Panc1 (cell line): Measurements from ENCODE around the gene IL15. TPM values are rescaled to one million over a fixed set of nuclear protein-coding genes. Genes with fewer than 3 reads are reported as not detected.

Experiments used
- ATAC-seq: fragments of 200-7000 bp; cut with Tn5 transposase; 2 replicates; pipeline ENCODE4 v1.9.1; 2020; ENCODE audit warnings: mild to moderate bottlenecking, moderate library complexity
- BruUV-seq: library from RNA; stranded (reverse); fragments of 400-500 nt; replicated peaks from 2 replicates; lab custom pipeline; 2021; lab: Mats Ljungman, UMichigan
- CTCF ChIA-PET: fragments of 300-600 bp; sonication (Branson Sonifier 250); formaldehyde crosslinking; loops from one replicate; lab custom pipeline; 2022; ENCODE audit warnings: antibody characterized with exemption; lab: Charles Lee
- POLR2A ChIA-PET: fragments of 300-600 bp; sonication (Branson Sonifier 250); formaldehyde crosslinking; loops from one replicate; lab custom pipeline; 2022; ENCODE audit warnings: antibody characterized with exemption; lab: Charles Lee
- DNase-seq: peaks from one replicate; pipeline ENCODE4 v3.0.0-alpha.2; 2010; ENCODE audit warnings: low read depth, low spot score
- H3K27ac ChIP-seq: 2 replicates; pipeline ENCODE4 v1.5.1; 2011; ENCODE audit warnings: mild to moderate bottlenecking, low read length, inconsistent platforms
- H3K27me3 ChIP-seq: fragments of 200-500 bp; sonication (Bioruptor generic); 2 replicates; pipeline ENCODE4 v1.6.0; 2014; ENCODE audit warnings: low read length, inconsistent platforms; ENCODE audit not compliant: control insufficient read depth, insufficient read depth
- H3K36me3 ChIP-seq: fragments of 200-500 bp; sonication (Bioruptor generic); 2 replicates; pipeline ENCODE4 v1.5.1; 2014; ENCODE audit warnings: inconsistent platforms, mild to moderate bottlenecking, low read length, moderate library complexity; ENCODE audit not compliant: control insufficient read depth, insufficient read depth
- H3K4me1 ChIP-seq: 2 replicates; pipeline ENCODE4 v1.5.1; 2011; ENCODE audit warnings: inconsistent platforms, mild to moderate bottlenecking, low read length, moderate library complexity; ENCODE audit not compliant: control insufficient read depth, insufficient read depth
- H3K4me3 ChIP-seq, 2 experiments: 2 replicates each; pipeline ENCODE4 v1.5.1; 2011 to 2012; ENCODE audit warnings: low read depth in 2 of 2, low read length in 2 of 2, mild to moderate bottlenecking in 2 of 2, inconsistent platforms in 1 of 2, moderate library complexity in 1 of 2
- H3K9me3 ChIP-seq: fragments of 200-500 bp; sonication (Bioruptor generic); 2 replicates; pipeline ENCODE4 v1.5.1; 2014; ENCODE audit warnings: low read depth, mild to moderate bottlenecking, inconsistent platforms, low read length, moderate library complexity; ENCODE audit not compliant: control insufficient read depth, insufficient read depth
- POLR2AphosphoS5 ChIP-seq: IDR thresholded peaks from 2 replicates; pipeline ENCODE4 v1.6.1; 2012; ENCODE audit warnings: mild to moderate bottlenecking, low read depth, low read length, moderate library complexity
- REST ChIP-seq, 2 experiments: IDR thresholded peaks; 2 replicates each; pipeline ENCODE4 v1.6.1; 2011 to 2012; ENCODE audit warnings: low read depth in 2 of 2, control low read depth in 1 of 2, low read length in 1 of 2, mild to moderate bottlenecking in 1 of 2, moderate library complexity in 1 of 2; ENCODE audit not compliant: insufficient read depth in 1 of 2
- SIN3A ChIP-seq: IDR thresholded peaks from 2 replicates; pipeline ENCODE4 v1.6.1; 2012; ENCODE audit warnings: low read depth, mild to moderate bottlenecking, low read length, moderate library complexity, borderline replicate concordance; ENCODE audit not compliant: insufficient read depth
- TCF7L2 ChIP-seq: IDR thresholded peaks from 2 replicates; pipeline ENCODE4 v1.6.1; 2011; ENCODE audit warnings: mild to moderate bottlenecking, low read depth, low read length, inconsistent platforms
- in situ Hi-C: cut with HindIII; loops from 2 replicates; pipeline ENCODE4 v1.10.0; 2016; ENCODE audit warnings: low sequenced_read_pairs, low pct_unique_long_range_greater_than_20kb
- intact Hi-C: fragments of 100-400 bp; cut with micrococcal nuclease; formaldehyde crosslinking; loops from one replicate; pipeline ENCODE4 v1.10.0; 2022; ENCODE audit not compliant: unreplicated experiment
- total RNA-seq: library from RNA; stranded (reverse); gene quantifications from one replicate; pipeline ENCODE4 v1.2.1, GENCODE V29; 2021; ENCODE audit not compliant: unreplicated experiment
- TF ChIP-seq, protein P1 (sequence below): fragments of 450-650 bp; IDR thresholded peaks from 2 replicates; pipeline ENCODE4 v1.5.1; 2017; ENCODE audit warnings: mild to moderate bottlenecking

IL15 gene
- total RNA-seq, 1 experiment from 2014 or later, result 2.7 TPM

DNA sequence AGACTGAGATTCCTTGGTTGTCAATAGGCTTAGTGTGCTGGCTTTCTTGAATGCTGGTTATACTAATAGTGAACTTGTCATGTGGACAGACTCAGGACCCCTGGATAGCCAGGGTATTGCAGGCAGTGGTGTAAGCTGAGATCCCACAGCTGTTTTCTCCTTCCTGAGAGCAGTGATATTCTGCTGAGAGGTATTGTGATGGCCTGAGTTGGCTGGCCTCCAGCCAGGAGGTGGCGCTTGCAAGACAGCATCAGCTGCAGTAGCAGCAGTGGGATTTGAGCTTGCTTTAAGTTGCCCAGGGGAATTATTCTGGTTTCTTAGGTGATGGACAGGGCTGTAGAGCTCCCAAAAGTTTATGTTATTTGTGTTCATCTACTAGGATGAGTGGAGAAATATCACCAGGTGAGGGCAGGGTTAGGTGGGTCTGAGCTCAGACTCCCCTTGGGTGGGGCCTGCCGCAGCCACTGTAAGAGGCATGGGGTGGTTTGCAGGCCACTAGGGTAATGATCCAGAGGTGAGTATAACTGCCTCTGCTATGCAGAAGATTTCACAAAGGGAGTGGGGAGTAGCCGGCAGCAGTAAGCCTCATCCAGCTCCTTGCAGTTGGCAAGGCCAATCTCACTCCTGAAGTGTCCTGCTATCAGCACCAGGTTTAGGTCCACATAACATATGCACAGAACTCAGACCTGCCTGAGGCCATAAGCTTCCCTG is 66.2 kb downstream of the IL15 start:
- Histone ChIP-seq H3K36me3 (no peaks in the 10 kb centered on the region), H3K9me3 (no peaks in the 10 kb centered on the region), H3K4me3 (no peak overlapping the region), H3K4me1 (no peaks in the 10 kb centered on the region), H3K27me3 (no peaks in the 10 kb centered on the region), H3K27ac (no peak overlapping the region)
- TF ChIP-seq TCF7L2 (no peak), SIN3A (no peak), REST (IDR thresholded peaks at IDR 0.05; ENCODE audit: insufficient read depth in 1 of 2, low read depth in 2 of 2, low read length in 1 of 2) (no peak), POLR2AphosphoS5 (no peak)
- TF ChIP-seq, protein P1, sequence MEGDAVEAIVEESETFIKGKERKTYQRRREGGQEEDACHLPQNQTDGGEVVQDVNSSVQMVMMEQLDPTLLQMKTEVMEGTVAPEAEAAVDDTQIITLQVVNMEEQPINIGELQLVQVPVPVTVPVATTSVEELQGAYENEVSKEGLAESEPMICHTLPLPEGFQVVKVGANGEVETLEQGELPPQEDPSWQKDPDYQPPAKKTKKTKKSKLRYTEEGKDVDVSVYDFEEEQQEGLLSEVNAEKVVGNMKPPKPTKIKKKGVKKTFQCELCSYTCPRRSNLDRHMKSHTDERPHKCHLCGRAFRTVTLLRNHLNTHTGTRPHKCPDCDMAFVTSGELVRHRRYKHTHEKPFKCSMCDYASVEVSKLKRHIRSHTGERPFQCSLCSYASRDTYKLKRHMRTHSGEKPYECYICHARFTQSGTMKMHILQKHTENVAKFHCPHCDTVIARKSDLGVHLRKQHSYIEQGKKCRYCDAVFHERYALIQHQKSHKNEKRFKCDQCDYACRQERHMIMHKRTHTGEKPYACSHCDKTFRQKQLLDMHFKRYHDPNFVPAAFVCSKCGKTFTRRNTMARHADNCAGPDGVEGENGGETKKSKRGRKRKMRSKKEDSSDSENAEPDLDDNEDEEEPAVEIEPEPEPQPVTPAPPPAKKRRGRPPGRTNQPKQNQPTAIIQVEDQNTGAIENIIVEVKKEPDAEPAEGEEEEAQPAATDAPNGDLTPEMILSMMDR, result no peak
- ATAC-seq, result no peak
- ChIA-PET POLR2A (no interaction called here), CTCF (no interaction called here)
- no peak for DNase-seq
- in situ Hi-C loops (no loop called here), intact Hi-C loops (no loop called here)
- BruUV-seq, result no TSS peak

DNA sequence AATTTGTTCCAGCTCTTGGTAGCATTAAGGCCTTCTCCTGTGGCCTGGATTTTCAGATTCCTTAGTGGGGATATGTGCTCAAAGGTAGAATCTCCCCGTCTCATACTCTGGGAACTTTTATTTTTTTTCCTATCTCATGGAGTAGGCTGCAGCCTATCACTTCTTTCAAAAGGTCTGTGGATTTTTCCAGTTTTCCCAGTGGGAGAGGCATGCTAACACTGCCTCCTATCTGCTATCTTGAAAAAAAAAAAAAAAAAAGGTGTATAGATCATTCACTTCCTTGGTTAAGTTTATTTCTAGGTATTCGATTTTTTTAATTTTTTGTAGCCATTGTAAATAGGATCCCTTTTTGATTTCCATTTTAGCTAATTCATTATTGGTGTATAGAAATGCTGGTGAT is 67.1 kb downstream of the IL15 start:
- TF ChIP-seq, protein P1, result peak; percentile 10; the same call in 1 of the 2 replicates
- TF ChIP-seq REST (IDR thresholded peaks at IDR 0.05; ENCODE audit: insufficient read depth in 1 of 2, low read depth in 2 of 2, low read length in 1 of 2) (no peak), SIN3A (no peak)
- no TSS peak for BruUV-seq
- Histone ChIP-seq H3K4me3 (no peak overlapping the region), H3K9me3 (no peaks in the 10 kb centered on the region), H3K27ac (no peak overlapping the region), H3K36me3 (no peaks in the 10 kb centered on the region), H3K4me1 (no peaks in the 10 kb centered on the region), H3K27me3 (no peaks in the 10 kb centered on the region)
- DNase-seq (no peak), ATAC-seq (no peak)
- intact Hi-C loops (no loop called here), in situ Hi-C loops (no loop called here)
- ChIA-PET CTCF (no interaction called here), POLR2A (no interaction called here)
